NCI-H2196 treated with DMSO at 0.1 percent for 48 hours (cell line): ENCODE results near the gene FN3KRP.
"Not testable (repeated sequence)": the region's sequence is repeated elsewhere in the genome, so short reads cannot be mapped to it uniquely, and the experiment has no call there.

ENCODE experiments used
- DNase-seq: peaks from one replicate; lab custom pipeline; 2025; ENCODE audit not compliant: unreplicated experiment; lab: John Stamatoyannopoulos, UW

Gene FN3KRP

GRCh38 chr17:82740906-82741759 is 24.6 kb downstream of the FN3KRP start:
- DNase-seq, result no peak

GRCh38 chr17:82743344-82744219 is 27.1 kb downstream of the FN3KRP start:
- no peak for DNase-seq

- DNase-seq, result not testable (repeated sequence)
Measured at GRCh38 chr17:82744736-82745135, 28.2 kb downstream of the FN3KRP start.

- DNase-seq, result no peak
Measured at GRCh38 chr17:82745524-82745923, 29.0 kb downstream of the FN3KRP start.

GRCh38 chr17:82748756-82749155 is 32.2 kb downstream of the FN3KRP start:
- no peak for DNase-seq

GRCh38 chr17:82750241-82750908 is 33.9 kb downstream of the FN3KRP start:
- no peak for DNase-seq

GRCh38 chr17:82751171-82751570 is 34.7 kb downstream of the FN3KRP start:
- no peak for DNase-seq

GRCh38 chr17:82751571-82752370 is 35.3 kb downstream of the FN3KRP start, which contains the start of gene TBCD:
Gene TBCD, plus strand, starts transcription at chr17:82752065. Its CDS starts 129 bp downstream, at chr17:82752194.
- DNase-seq, result peak; percentile 99

GRCh38 chr17:82752371-82753200 is 36.1 kb downstream of the FN3KRP start:
- no peak for DNase-seq

GRCh38 chr17:82753201-82753464 is 36.6 kb downstream of the FN3KRP start:
- DNase-seq, result no peak

- DNase-seq, result peak; percentile 92
Measured at GRCh38 chr17:82754297-82755208, 38.0 kb downstream of the FN3KRP start.

- DNase-seq, result no peak
Measured at GRCh38 chr17:82756166-82756565, 39.7 kb downstream of the FN3KRP start.

GRCh38 chr17:82765371-82765770 is 48.9 kb downstream of the FN3KRP start:
- DNase-seq, result no peak

- DNase-seq, result no peak
Measured at GRCh38 chr17:82767041-82767754, 50.7 kb downstream of the FN3KRP start.

- DNase-seq, result no peak
Measured at GRCh38 chr17:82769041-82769440, 52.5 kb downstream of the FN3KRP start.

- peak; percentile 59 for DNase-seq
Measured at GRCh38 chr17:82772026-82772425, 55.5 kb downstream of the FN3KRP start.

GRCh38 chr17:82774456-82774855 is 58.0 kb downstream of the FN3KRP start:
- not testable (repeated sequence) for DNase-seq
